Vagina (tissue), 2 donors: Measurements from ENCODE around the gene ENTPD2. TPM values are rescaled to one million over a fixed set of nuclear protein-coding genes. Genes with fewer than 3 reads are reported as not detected.

ENCODE experiments used
- DNase-seq, 2 donors: peaks; one replicate each; pipeline ENCODE4 v3.0.0-alpha.2; 2017; ENCODE audit errors: extremely low spot score in 2 of 2
- H3K27ac ChIP-seq: fragments of 200-600 bp; sonication (generic); one replicate; pipeline ENCODE4 v1.5.1; 2019
- H3K27me3 ChIP-seq: fragments of 200-600 bp; sonication (generic); one replicate; pipeline ENCODE4 v1.5.1; 2019
- H3K36me3 ChIP-seq, 2 donors: fragments of 200-600 bp; sonication (generic); one replicate each; pipeline ENCODE4 v1.5.1; 2017 to 2019
- H3K4me1 ChIP-seq: fragments of 200-600 bp; sonication (generic); one replicate; pipeline ENCODE4 v1.5.1; 2019
- H3K4me3 ChIP-seq, 2 donors: fragments of 200-600 bp; sonication (generic); 1 replicate in 1 of 2; 2 replicates in 1 of 2; pipeline ENCODE4 v1.5.1; 2016 to 2019
- H3K9me3 ChIP-seq: fragments of 200-600 bp; sonication (generic); one replicate; pipeline ENCODE4 v1.5.1; 2019
- POLR2A ChIP-seq, 2 donors: fragments of 450-650 bp; IDR thresholded peaks; one replicate each; pipeline ENCODE4 v1.6.1; 2017; ENCODE audit warnings: antibody characterized with exemption in 2 of 2, mild to moderate bottlenecking in 2 of 2, moderate library complexity in 2 of 2
- POLR2AphosphoS5 ChIP-seq, 2 donors: sonication (generic); formaldehyde crosslinking; IDR thresholded peaks; one replicate each; pipeline ENCODE4 v1.9.0; 2017; ENCODE audit warnings: antibody characterized with exemption in 2 of 2, mild to moderate bottlenecking in 2 of 2, low read depth in 1 of 2; ENCODE audit not compliant: insufficient read depth in 1 of 2
- intact Hi-C: fragments of 100-400 bp; cut with DNase I; formaldehyde crosslinking; loops from one replicate; pipeline ENCODE4 v1.15.1; 2023
- total RNA-seq: library from RNA; depleted of rRNA; stranded (reverse); fragments of >200 nt; gene quantifications from one replicate; pipeline ENCODE4 v1.2.3, GENCODE V29; 2016
- TF ChIP-seq, protein P1 (sequence below), 3 experiments: fragments of 450-650 bp in 2 of 3; fragments of 200-600 bp in 1 of 3; sonication (generic) in 1 of 3; IDR thresholded peaks; one replicate each; pipeline ENCODE4 v1.5.1; 2017 to 2019; ENCODE audit warnings: antibody characterized with exemption in 3 of 3, mild to moderate bottlenecking in 2 of 3, moderate library complexity in 2 of 3

ENTPD2 gene
- total RNA-seq, 1 donor from 2014 or later: 4.9 TPM

DNA sequence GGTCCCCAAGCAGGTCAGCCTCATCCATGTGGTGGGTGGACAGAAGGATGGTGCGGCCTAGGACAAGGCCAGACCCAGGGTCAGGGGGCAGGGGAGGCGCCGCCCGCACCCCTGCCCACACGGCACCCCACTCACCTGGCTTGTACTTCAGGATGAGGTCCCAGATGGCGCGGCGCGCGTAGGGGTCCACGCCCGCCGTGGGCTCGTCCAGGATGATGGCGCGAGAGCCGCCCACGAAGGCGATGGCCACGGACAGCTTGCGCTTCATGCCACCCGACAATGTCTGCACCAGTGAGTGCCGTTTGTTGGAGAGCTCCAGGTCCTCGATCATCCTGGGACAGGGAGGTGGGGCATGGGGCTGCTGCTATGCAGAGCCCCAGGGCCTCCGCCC lies 38.3 kb downstream of the ENTPD2 start:
- Histone ChIP-seq H3K4me3 (no peak overlapping the region), H3K27ac (no peak overlapping the region), H3K9me3 (no peaks in the 10 kb centered on the region), H3K4me1 (no peaks in the 10 kb centered on the region), H3K27me3 (no peaks in the 10 kb centered on the region), H3K36me3 (peaks cover 0 to 20% of the 10 kb centered on the region in 2 donors)
- DNase-seq: no peak
- intact Hi-C loops: no loop called here
- no peak for TF ChIP-seq POLR2AphosphoS5 (IDR thresholded peaks at IDR 0.05; ENCODE audit: insufficient read depth in 1 of 2, low read depth in 1 of 2)
- TF ChIP-seq POLR2A (IDR thresholded peaks at IDR 0.05): no peak
- TF ChIP-seq, protein P1, sequence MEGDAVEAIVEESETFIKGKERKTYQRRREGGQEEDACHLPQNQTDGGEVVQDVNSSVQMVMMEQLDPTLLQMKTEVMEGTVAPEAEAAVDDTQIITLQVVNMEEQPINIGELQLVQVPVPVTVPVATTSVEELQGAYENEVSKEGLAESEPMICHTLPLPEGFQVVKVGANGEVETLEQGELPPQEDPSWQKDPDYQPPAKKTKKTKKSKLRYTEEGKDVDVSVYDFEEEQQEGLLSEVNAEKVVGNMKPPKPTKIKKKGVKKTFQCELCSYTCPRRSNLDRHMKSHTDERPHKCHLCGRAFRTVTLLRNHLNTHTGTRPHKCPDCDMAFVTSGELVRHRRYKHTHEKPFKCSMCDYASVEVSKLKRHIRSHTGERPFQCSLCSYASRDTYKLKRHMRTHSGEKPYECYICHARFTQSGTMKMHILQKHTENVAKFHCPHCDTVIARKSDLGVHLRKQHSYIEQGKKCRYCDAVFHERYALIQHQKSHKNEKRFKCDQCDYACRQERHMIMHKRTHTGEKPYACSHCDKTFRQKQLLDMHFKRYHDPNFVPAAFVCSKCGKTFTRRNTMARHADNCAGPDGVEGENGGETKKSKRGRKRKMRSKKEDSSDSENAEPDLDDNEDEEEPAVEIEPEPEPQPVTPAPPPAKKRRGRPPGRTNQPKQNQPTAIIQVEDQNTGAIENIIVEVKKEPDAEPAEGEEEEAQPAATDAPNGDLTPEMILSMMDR (IDR thresholded peaks at IDR 0.05): no peak

DNA sequence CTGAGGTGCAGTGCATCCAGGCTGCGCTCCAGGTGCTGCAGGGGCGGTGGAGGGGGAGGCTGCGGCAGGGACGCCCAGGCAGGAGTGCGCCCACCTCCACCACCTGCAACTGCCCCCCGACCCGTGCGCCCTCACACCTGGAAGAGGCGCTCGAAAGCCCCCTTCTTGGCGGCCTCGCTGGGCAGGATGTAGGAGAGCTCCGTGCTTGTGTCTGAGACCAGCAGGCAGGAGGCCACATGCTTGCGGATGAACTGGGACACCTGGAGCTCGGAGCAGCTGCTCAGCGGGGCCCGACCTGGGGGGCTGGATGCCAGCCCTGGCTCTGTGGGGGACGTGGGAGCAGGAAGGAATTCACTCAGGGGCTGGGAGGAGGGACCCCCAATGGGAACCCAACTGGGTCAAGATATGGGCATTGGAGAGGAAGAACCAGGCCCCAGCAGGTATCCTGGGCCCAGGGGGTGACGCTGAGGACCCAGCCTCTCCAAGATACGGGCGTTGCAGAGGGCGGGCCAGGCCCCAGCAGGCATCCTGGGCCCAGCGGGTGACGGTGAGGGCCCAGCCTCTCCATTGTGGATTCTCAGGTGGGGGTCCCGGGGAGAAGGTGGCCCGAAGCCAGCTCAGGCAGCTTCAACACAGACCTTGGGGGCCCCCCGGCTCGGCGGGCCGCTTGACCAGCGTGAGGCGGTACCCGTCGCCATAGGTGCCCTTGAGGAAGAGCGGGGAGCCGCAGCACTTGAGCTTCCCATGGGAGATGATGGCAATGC lies 38.9 kb downstream of the ENTPD2 start:
- intact Hi-C loops: no loop called here
- Histone ChIP-seq H3K4me1 (no peaks in the 10 kb centered on the region), H3K4me3 (no peak overlapping the region), H3K27me3 (no peaks in the 10 kb centered on the region), H3K27ac (no peak overlapping the region), H3K9me3 (no peaks in the 10 kb centered on the region), H3K36me3 (peaks cover 0 to 20% of the 10 kb centered on the region in 2 donors)
- TF ChIP-seq POLR2A (IDR thresholded peaks at IDR 0.05): no peak
- no peak for TF ChIP-seq POLR2AphosphoS5 (IDR thresholded peaks at IDR 0.05; ENCODE audit: insufficient read depth in 1 of 2, low read depth in 1 of 2)
- TF ChIP-seq, protein P1 (IDR thresholded peaks at IDR 0.05): no peak
- no peak for DNase-seq

DNA sequence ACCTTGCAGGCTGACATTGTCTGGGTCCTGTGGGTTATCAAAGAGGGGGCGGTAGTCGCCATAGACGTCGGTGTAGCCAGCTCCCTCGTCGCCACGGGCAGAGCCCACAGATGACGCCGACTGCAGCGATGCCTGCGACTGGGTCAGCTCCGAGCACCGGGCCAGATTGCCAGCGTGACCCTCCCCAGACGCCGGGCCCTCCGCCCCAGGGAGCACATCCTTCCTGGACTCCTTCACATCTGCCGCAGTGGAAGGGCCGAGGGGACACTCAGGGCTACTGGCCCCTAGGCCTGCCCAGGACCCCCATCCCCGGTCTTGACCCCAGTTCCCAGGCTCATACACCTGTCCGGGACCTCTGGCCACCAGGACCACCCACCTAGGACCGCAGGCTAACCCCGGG lies 39.7 kb downstream of the ENTPD2 start:
- Histone ChIP-seq H3K4me3 (no peak overlapping the region), H3K36me3 (peaks cover 0 to 20% of the 10 kb centered on the region in 2 donors)
- DNase-seq: no peak

DNA sequence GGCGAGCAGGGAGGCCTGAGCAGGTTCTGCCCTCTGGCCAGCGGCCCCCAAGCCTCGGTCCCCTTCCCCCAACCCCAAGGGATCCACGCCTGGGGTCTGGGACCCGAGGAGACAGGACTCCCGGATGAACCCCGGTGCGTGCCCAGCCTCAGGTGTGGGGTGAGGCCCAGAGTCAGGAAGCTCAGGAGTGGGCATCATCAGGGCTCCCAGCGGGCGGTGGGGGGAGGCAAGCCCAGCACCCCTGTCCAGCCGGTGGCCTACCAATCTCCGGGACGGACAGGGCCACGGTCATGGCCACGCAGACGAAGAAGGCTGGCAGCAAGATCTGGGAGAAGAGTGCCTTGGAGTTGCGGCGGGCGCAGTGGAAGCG lies 40.3 kb downstream of the ENTPD2 start:
- no peak for DNase-seq
- Histone ChIP-seq H3K9me3 (no peaks in the 10 kb centered on the region), H3K27me3 (no peaks in the 10 kb centered on the region), H3K36me3 (peaks cover 0 to 20% of the 10 kb centered on the region in 2 donors), H3K4me1 (no peaks in the 10 kb centered on the region), H3K4me3 (no peak overlapping the region), H3K27ac (no peak overlapping the region)
- TF ChIP-seq POLR2AphosphoS5 (IDR thresholded peaks at IDR 0.05; ENCODE audit: insufficient read depth in 1 of 2, low read depth in 1 of 2) (no peak), POLR2A (IDR thresholded peaks at IDR 0.05) (no peak)
- TF ChIP-seq, protein P1 (IDR thresholded peaks at IDR 0.05): no peak
- intact Hi-C loops: no loop called here

More for the DNA sequence above, 39.7 kb downstream of the ENTPD2 start:
- Histone ChIP-seq H3K4me1 (no peaks in the 10 kb centered on the region), H3K27me3 (no peaks in the 10 kb centered on the region), H3K27ac (no peak overlapping the region), H3K9me3 (no peaks in the 10 kb centered on the region)
- TF ChIP-seq, protein P1 (IDR thresholded peaks at IDR 0.05): no peak
- no peak for TF ChIP-seq POLR2AphosphoS5 (IDR thresholded peaks at IDR 0.05; ENCODE audit: insufficient read depth in 1 of 2, low read depth in 1 of 2)
- no peak for TF ChIP-seq POLR2A (IDR thresholded peaks at IDR 0.05)
- intact Hi-C loops: no loop called here
